K562 (cell line): ENCODE measurements around the gene STYXL1. TPM values are rescaled to one million over a fixed set of nuclear protein-coding genes. Genes with fewer than 3 reads are reported as not detected.

Source experiments
- ATAC-seq: fragments of 200-7000 bp; cut with Tn5 transposase; 3 replicates; pipeline ENCODE4 v1.9.1; 2020; ENCODE audit warnings: moderate library complexity
- BruUV-seq: library from RNA; stranded (reverse); fragments of 400-500 nt; replicated peaks from 2 replicates; lab custom pipeline; 2021; lab: Mats Ljungman, UMichigan
- CTCF ChIA-PET: fragments of 300-600 bp; formaldehyde crosslinking; extraction: SDS; loops from one replicate; lab custom pipeline; 2021; ENCODE audit warnings: low intra/inter-chr PET ratio; lab: Yijun Ruan, JAX
- POLR2A ChIA-PET: fragments of 300-600, 350-650 bp; sonication (Branson Sonifier 250); formaldehyde crosslinking; extraction: SDS; loops from one replicate; lab custom pipeline; 2021; ENCODE audit warnings: antibody characterized with exemption, inconsistent platforms; lab: Yijun Ruan, JAX
- DNase-seq, 4 experiments: peaks; one replicate each; pipeline versions ENCODE4 v3.0.0 to v3.0.0-alpha.2; 2011 to 2018; ENCODE audit warnings: low spot score in 3 of 4, mixed read lengths in 3 of 4; ENCODE audit errors: extremely low read depth in 1 of 4
- FAIRE-seq: peaks from 2 replicates; lab custom pipeline; 2011; peaks lifted over from hg19 to GRCh38; lab: Jason Lieb, UNC
- H2AFZ ChIP-seq: 2 replicates; pipeline ENCODE4 v1.6.0; 2011; ENCODE audit warnings: low read depth, low read length, control low read depth, inconsistent platforms
- H3K27ac ChIP-seq: fragments of 200-600 bp; 3 replicates; pipeline ENCODE4 v1.8.0; 2011; ENCODE audit warnings: low read depth, mild to moderate bottlenecking, control low read depth, inconsistent platforms, low read length, moderate library complexity, mixed read lengths; ENCODE audit errors: extremely low read depth
- H3K27me3 ChIP-seq, 2 experiments: fragments of 300-600 bp in 1 of 2; 2 replicates in 1 of 2; 3 replicates in 1 of 2; pipeline versions ENCODE4 v1.6.0 to v1.8.0; 2011; ENCODE audit warnings: inconsistent platforms in 2 of 2, low read length in 2 of 2, mild to moderate bottlenecking in 1 of 2, mixed read lengths in 1 of 2, moderate library complexity in 1 of 2; ENCODE audit not compliant: control insufficient read depth in 2 of 2, insufficient read depth in 2 of 2
- H3K36me3 ChIP-seq: fragments of 300-600 bp; 3 replicates; pipeline ENCODE4 v1.8.0; 2011; ENCODE audit warnings: mild to moderate bottlenecking, low read length, inconsistent platforms; ENCODE audit not compliant: control insufficient read depth, insufficient read depth
- H3K4me1 ChIP-seq, 2 experiments: fragments of 200-600 bp in 1 of 2; replicated peaks in 1 of 2; 2 replicates in 1 of 2; 3 replicates in 1 of 2; pipeline versions ENCODE4 v1.5.1 to v1.8.0; 2011; ENCODE audit warnings: inconsistent platforms in 2 of 2, low read length in 2 of 2, mild to moderate bottlenecking in 1 of 2, mixed read lengths in 1 of 2, moderate library complexity in 1 of 2; ENCODE audit not compliant: control insufficient read depth in 2 of 2, insufficient read depth in 2 of 2
- H3K4me2 ChIP-seq: 2 replicates; pipeline ENCODE4 v1.6.1; 2011; ENCODE audit warnings: low read length, control low read depth, inconsistent platforms, mixed read lengths; ENCODE audit not compliant: insufficient read depth
- H3K4me3 ChIP-seq: fragments of 200-600 bp; sonication (generic), shearing (Covaris generic); 2 replicates; pipeline ENCODE4 v1.5.1; 2016; ENCODE audit warnings: control low read depth, inconsistent platforms
- H3K79me2 ChIP-seq: fragments of 200-600 bp; 3 replicates; pipeline ENCODE4 v1.8.0; 2011; ENCODE audit warnings: low read length, inconsistent platforms; ENCODE audit not compliant: control insufficient read depth, insufficient read depth
- H3K9ac ChIP-seq, 2 experiments: 2 replicates each; pipeline versions ENCODE4 v1.6.0 to v1.6.1; 2011; ENCODE audit warnings: low read depth in 2 of 2, low read length in 2 of 2, control low read depth in 1 of 2, inconsistent platforms in 1 of 2, mild to moderate bottlenecking in 1 of 2, mixed read lengths in 1 of 2; ENCODE audit not compliant: insufficient read depth in 1 of 2
- H3K9me1 ChIP-seq: one replicate; pipeline ENCODE4 v1.6.0; 2011; ENCODE audit warnings: inconsistent platforms, mild to moderate bottlenecking, low read length, moderate library complexity; ENCODE audit not compliant: control insufficient read depth, insufficient read depth
- H3K9me3 ChIP-seq: replicated peaks from 2 replicates; pipeline ENCODE4 v1.5.1; 2011; ENCODE audit warnings: low read depth, low read length, inconsistent platforms; ENCODE audit not compliant: control insufficient read depth, insufficient read depth
- H4K20me1 ChIP-seq: replicated peaks from 2 replicates; pipeline ENCODE4 v1.6.1; 2011; ENCODE audit warnings: low read length, inconsistent platforms, mixed read lengths; ENCODE audit not compliant: control insufficient read depth, insufficient read depth
- POLR2G ChIP-seq: fragments of 200-400 bp; formaldehyde crosslinking; IDR thresholded peaks from 2 replicates; pipeline ENCODE4 v1.6.1; 2017; ENCODE audit warnings: low read depth, mild to moderate bottlenecking, antibody characterized with exemption, low read length, moderate library complexity
- RBM34 ChIP-seq: fragments of 200-400 bp; formaldehyde crosslinking; IDR thresholded peaks from 2 replicates; pipeline ENCODE4 v1.6.1; 2018; ENCODE audit warnings: low read length, borderline replicate concordance; ENCODE audit not compliant: insufficient read depth
- TAF1 ChIP-seq: IDR thresholded peaks from 2 replicates; pipeline ENCODE4 v1.6.1; 2011; ENCODE audit warnings: mild to moderate bottlenecking, low read length, moderate library complexity; ENCODE audit not compliant: insufficient read depth, control insufficient read depth, severe bottlenecking; ENCODE audit errors: extremely low read depth
- YY1 ChIP-seq, 3 experiments: IDR thresholded peaks; 2 replicates each; pipeline ENCODE4 v1.6.1; 2011; ENCODE audit warnings: low read length in 2 of 3, mild to moderate bottlenecking in 2 of 3, moderate library complexity in 2 of 3, borderline replicate concordance in 1 of 3, control low read depth in 1 of 3, low read depth in 1 of 3; ENCODE audit not compliant: insufficient read depth in 3 of 3, insufficient replicate concordance in 2 of 3, control insufficient read depth in 1 of 3, insufficient read length in 1 of 3; ENCODE audit errors: extremely low read depth in 1 of 3
- ZNF165 ChIP-seq: fragments of 250-450 bp; sonication (Bioruptor Pico); IDR thresholded peaks from 2 replicates; pipeline ENCODE4 v1.4.0; 2020; ENCODE audit warnings: borderline replicate concordance
- ZNF717 ChIP-seq: fragments of 250-450 bp; sonication (Bioruptor Pico); IDR thresholded peaks from 2 replicates; pipeline ENCODE4 v1.5.0; 2021
- ZNF780A ChIP-seq: fragments of 250-450 bp; sonication (Bioruptor Pico); IDR thresholded peaks from 2 replicates; pipeline ENCODE4 v1.5.0; 2021; ENCODE audit warnings: mild to moderate bottlenecking
- WGBS: fragments of 100-300 bp; shearing (Covaris generic); methylation state at CpG from one replicate; pipeline ENCODE4 v1.1.6; 2016; ENCODE audit warnings: low coverage, mixed read lengths; ENCODE audit not compliant: insufficient coverage; ENCODE audit errors: missing lambda C conversion rate; 5-methylcytosine and 5-hydroxymethylcytosine counted together
- in situ Hi-C: fragments of 300-500 bp; cut with MboI; formaldehyde crosslinking; loops from 4 replicates; pipeline ENCODE4 v1.15.0; 2018; ENCODE audit warnings: inconsistent platforms, mixed read lengths
- intact Hi-C: fragments of 100-400 bp; cut with micrococcal nuclease; formaldehyde crosslinking; loops from 2 replicates; pipeline ENCODE4 v1.14.2; 2022
- polyA plus RNA-seq, 8 experiments: library from polyadenylated mRNA; depleted of rRNA in 4 of 8; stranded (reverse) in 5 of 8; unstranded in 3 of 8; fragments of >200 nt; fragmentation: Nextera tagmentation in 2 of 8; fragmentation: Illumina TruSeq in 1 of 8; extraction: Ambion mirVana in 2 of 8; extraction: Trizol in 1 of 8; gene quantifications; 2 replicates each; pipeline versions ENCODE4 v1.2.1 to v1.2.3, GENCODE V29; 2011 to 2014; ENCODE audit warnings: inconsistent platforms in 1 of 8, missing spikeins in 1 of 8
- total RNA-seq, 7 experiments: library from RNA; depleted of rRNA in 6 of 7; stranded (reverse); fragments of >200 nt in 6 of 7; fragmentation: Illumina TruSeq in 2 of 7; extraction: Trizol in 2 of 7; gene quantifications; 2 replicates each; pipeline versions ENCODE4 v1.2.1 to v1.2.3, GENCODE V29; 2011 to 2021; ENCODE audit warnings: low replicate concordance in 1 of 7

The STYXL1 gene
- total and polyA plus RNA-seq, 9 of the 15 experiments (the other 6 are each of a cell fraction or from before 2014, with no cell fraction given) = 36.5 to 97.2 (median 49.9) TPM

GRCh38 chr7:76065016-76065612 lies 17.3 kb upstream of the STYXL1 start:
- no peak for TF ChIP-seq YY1 (IDR thresholded peaks at IDR 0.05; ENCODE audit: borderline replicate concordance in 1 of 3, control insufficient read depth in 1 of 3, extremely low read depth in 1 of 3, insufficient read depth in 3 of 3, insufficient read length in 1 of 3, insufficient replicate concordance in 2 of 3, low read depth in 1 of 3, low read length in 2 of 3)
- 0 out of 2 replicates have a peak, but pooled peaks have one; percentile 6 for TF ChIP-seq POLR2G
- TF ChIP-seq ZNF165 (CRISPR knock-in tag) = no peak
- TF ChIP-seq TAF1 = no peak
- no peak for TF ChIP-seq RBM34
- TF ChIP-seq ZNF780A = no peak
- TF ChIP-seq ZNF717 (CRISPR knock-in tag) = no peak
- H3K4me1 ChIP-seq = peaks cover 0 to 16% of the 10 kb centered on the region in 2 experiments; a peak in 2 of 5 replicates
- H3K27ac ChIP-seq = no peak overlapping the region
- no peaks in the 10 kb centered on the region for H3K9me1 ChIP-seq
- no peaks in the 10 kb centered on the region for H3K9me3 ChIP-seq
- FAIRE-seq = no peak
- H3K79me2 ChIP-seq = no peaks in the 10 kb centered on the region
- intact Hi-C loops = no loop called here
- H3K4me2 ChIP-seq = no peak overlapping the region
- no peak overlapping the region for H2AFZ ChIP-seq
- peaks cover 70% of the 10 kb centered on the region for H3K36me3 ChIP-seq
- DNase-seq = no peak
- H3K9ac ChIP-seq = no peak overlapping the region
- H3K4me3 ChIP-seq = no peak overlapping the region
- no TSS peak for BruUV-seq
- in situ Hi-C loops = no loop called here
- peaks cover 16% of the 10 kb centered on the region for H4K20me1 ChIP-seq
- whole genome bisulfite sequencing = 94% methylated on average over 13 of the region's 14 CpGs
- no peak for ATAC-seq
- ChIA-PET POLR2A (interaction anchor here (0.6 to 1.0 kb wide), 6 partner anchors 8 to 197 kb away, joined by 3 to 4 read pairs (median 4); no protein-coding TSS in a partner anchor), CTCF (no interaction called here)
- H3K27me3 ChIP-seq = no peaks in the 10 kb centered on the region
